Activated naive CD4-positive, alpha-beta T cell treated with Interleukin-2 at 50 U/mL for 16 hours (primary cell): ENCODE measurements around the gene TENM3.

Source experiments
- DNase-seq: peaks from one replicate; pipeline ENCODE4 v3.0.0-alpha.2; 2020

Gene TENM3

GRCh38 chr4:182531555-182532162 is 288.5 kb downstream of the TENM3 start:
- DNase-seq, result no peak

GRCh38 chr4:182532441-182532840 is 289.2 kb downstream of the TENM3 start:
- no peak for DNase-seq

- DNase-seq, result no peak
These were observed 290.8 kb downstream of the TENM3 start for GRCh38 chr4:182533964-182534363.

- no peak for DNase-seq
These were observed 293.1 kb downstream of the TENM3 start for GRCh38 chr4:182536221-182536811.

GRCh38 chr4:182537031-182537795 is 294.0 kb downstream of the TENM3 start:
- DNase-seq, result no peak

- DNase-seq, result no peak
These were observed 294.8 kb downstream of the TENM3 start for GRCh38 chr4:182538031-182538430.

- no peak for DNase-seq
These were observed 297.3 kb downstream of the TENM3 start for GRCh38 chr4:182540496-182540895.

- no peak for DNase-seq
These were observed 304.2 kb downstream of the TENM3 start for GRCh38 chr4:182547435-182547834.

GRCh38 chr4:182548156-182548555 is 305.0 kb downstream of the TENM3 start:
- no peak for DNase-seq

GRCh38 chr4:182549356-182549755 is 306.2 kb downstream of the TENM3 start:
- DNase-seq, result no peak

GRCh38 chr4:182552948-182553347 is 309.7 kb downstream of the TENM3 start:
- no peak for DNase-seq

GRCh38 chr4:182553653-182554052 is 310.5 kb downstream of the TENM3 start:
- DNase-seq, result no peak

GRCh38 chr4:182554736-182555135 is 311.5 kb downstream of the TENM3 start:
- DNase-seq, result no peak

GRCh38 chr4:182555997-182556418 is 312.8 kb downstream of the TENM3 start:
- no peak for DNase-seq

- DNase-seq, result no peak
These were observed 313.4 kb downstream of the TENM3 start for GRCh38 chr4:182556580-182556979.

GRCh38 chr4:182560358-182560757 is 317.2 kb downstream of the TENM3 start:
- no peak for DNase-seq

- DNase-seq, result no peak
These were observed 319.1 kb downstream of the TENM3 start for GRCh38 chr4:182562350-182562749.

GRCh38 chr4:182564724-182565369 is 321.6 kb downstream of the TENM3 start:
- no peak for DNase-seq

GRCh38 chr4:182567119-182567518 is 323.9 kb downstream of the TENM3 start:
- DNase-seq, result no peak

GRCh38 chr4:182569561-182569960 is 326.4 kb downstream of the TENM3 start:
- DNase-seq, result no peak

- no peak for DNase-seq
These were observed 331.5 kb downstream of the TENM3 start for GRCh38 chr4:182574706-182575105.

- DNase-seq, result no peak
These were observed 332.0 kb downstream of the TENM3 start for GRCh38 chr4:182575225-182575624.

- no peak for DNase-seq
These were observed 333.5 kb downstream of the TENM3 start for GRCh38 chr4:182576601-182577289.
